NK-92 (cell line): Measurements from ENCODE around the gene ZBTB16.

Experiments used
- DNase-seq: peaks from one replicate; lab custom pipeline; 2025; ENCODE audit not compliant: unreplicated experiment; lab: John Stamatoyannopoulos, UW

ZBTB16 gene

DNA sequence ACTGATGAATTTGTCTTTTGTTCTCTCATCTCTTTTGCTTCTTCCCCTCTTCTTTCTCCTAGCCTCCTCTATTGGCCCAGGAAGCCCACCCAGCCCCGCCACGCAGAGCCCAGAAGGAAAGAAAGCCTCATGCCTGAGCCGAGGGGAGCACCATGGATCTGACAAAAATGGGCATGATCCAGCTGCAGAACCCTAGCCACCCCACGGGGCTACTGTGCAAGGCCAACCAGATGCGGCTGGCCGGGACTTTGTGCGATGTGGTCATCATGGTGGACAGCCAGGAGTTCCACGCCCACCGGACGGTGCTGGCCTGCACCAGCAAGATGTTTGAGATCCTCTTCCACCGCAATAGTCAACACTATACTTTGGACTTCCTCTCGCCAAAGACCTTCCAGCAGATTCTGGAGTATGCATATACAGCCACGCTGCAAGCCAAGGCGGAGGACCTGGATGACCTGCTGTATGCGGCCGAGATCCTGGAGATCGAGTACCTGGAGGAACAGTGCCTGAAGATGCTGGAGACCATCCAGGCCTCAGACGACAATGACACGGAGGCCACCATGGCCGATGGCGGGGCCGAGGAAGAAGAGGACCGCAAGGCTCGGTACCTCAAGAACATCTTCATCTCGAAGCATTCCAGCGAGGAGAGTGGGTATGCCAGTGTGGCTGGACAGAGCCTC, 3.8 kb downstream of the ZBTB16 start:
- DNase-seq = no peak

- no peak for DNase-seq
These were observed 4.3 kb downstream of the ZBTB16 start for GRCh38 chr11:114063829-114064201.

- no peak for DNase-seq
These were observed 4.7 kb downstream of the ZBTB16 start for GRCh38 chr11:114064216-114064615.

- DNase-seq = no peak
These were observed 5.6 kb downstream of the ZBTB16 start for GRCh38 chr11:114065094-114065493.

- DNase-seq = no peak
These were observed 6.6 kb downstream of the ZBTB16 start for GRCh38 chr11:114066046-114066648.

- no peak for DNase-seq
These were observed 8.8 kb downstream of the ZBTB16 start for GRCh38 chr11:114068327-114068726.

DNA sequence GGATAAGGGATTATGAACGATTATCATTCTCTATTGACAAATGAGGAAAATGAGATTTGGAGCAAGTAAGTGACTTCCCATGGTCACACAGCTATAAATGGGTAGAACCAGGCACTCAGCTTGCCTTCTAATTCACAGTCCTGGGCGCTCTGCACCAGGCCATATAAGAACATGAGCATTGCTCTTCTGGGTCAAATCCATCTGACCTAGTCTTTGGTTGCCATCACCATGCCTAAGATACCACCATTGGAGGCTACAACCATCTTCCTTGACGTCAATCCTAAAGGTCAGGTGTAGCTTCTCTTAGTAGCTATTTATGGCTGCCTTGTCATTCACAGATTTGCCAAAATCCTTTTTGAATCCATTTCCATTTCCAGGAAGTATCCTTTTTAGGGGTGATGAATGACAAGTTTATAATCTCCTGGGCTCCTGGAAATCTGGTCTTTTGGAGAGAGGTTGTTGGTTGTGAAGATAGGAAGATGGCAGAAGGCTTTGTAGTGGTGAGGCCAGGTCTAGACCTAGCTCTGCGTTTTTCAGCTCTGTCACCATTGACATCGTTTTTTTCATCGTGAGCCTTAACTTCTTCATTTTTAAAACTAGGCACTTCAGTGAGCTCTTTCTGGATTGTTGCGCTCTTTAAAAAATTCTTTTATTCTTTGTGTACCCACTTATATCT, 11.1 kb downstream of the ZBTB16 start:
- no peak for DNase-seq

GRCh38 chr11:114073007-114073827, 13.7 kb downstream of the ZBTB16 start:
- no peak for DNase-seq

DNA sequence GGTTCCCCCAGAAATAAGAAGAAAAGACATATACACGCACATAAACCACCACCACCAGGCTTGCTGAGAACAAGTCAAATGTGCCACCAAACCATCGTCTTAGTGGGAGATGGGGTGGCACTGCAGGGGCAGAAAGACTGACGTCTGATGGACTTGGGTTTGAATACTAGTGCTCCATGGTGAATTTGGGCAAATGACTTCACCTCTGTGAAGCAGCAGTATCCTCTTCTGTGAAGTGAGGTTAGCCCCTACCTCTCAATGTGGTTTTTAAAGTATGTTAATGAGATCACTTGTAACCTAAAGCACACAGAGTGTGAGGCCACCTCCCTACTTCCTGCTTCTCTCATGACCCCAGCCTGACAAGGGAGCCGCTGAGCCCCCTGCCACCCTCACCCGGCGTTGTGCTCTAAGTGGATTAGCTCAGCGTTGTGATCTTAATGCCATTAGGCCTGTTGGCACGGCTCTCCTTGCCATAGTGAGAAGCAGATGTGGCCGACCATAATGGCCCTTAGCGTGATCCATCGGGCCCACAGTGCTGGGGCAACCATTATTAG, 14.4 kb downstream of the ZBTB16 start:
- DNase-seq = no peak

GRCh38 chr11:114074546-114075343, 15.2 kb downstream of the ZBTB16 start:
- no peak for DNase-seq

DNA sequence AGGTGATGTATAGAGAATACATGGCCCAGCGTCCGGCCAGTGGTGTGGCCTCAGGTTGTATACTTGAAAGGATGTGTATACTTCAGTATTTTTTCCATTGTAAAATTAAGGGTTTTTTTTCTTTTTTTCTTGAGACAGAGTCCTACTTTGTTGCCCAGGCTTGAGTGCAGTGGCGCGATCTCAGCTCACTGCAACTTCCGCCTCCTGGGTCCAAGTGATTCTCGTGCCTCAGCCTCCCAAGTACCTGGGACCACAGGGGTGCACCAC, 15.8 kb downstream of the ZBTB16 start:
- DNase-seq = no peak

GRCh38 chr11:114075891-114076441, 16.5 kb downstream of the ZBTB16 start:
- no peak for DNase-seq

- no peak for DNase-seq
These were observed 17.4 kb downstream of the ZBTB16 start for GRCh38 chr11:114076921-114077331.

DNA sequence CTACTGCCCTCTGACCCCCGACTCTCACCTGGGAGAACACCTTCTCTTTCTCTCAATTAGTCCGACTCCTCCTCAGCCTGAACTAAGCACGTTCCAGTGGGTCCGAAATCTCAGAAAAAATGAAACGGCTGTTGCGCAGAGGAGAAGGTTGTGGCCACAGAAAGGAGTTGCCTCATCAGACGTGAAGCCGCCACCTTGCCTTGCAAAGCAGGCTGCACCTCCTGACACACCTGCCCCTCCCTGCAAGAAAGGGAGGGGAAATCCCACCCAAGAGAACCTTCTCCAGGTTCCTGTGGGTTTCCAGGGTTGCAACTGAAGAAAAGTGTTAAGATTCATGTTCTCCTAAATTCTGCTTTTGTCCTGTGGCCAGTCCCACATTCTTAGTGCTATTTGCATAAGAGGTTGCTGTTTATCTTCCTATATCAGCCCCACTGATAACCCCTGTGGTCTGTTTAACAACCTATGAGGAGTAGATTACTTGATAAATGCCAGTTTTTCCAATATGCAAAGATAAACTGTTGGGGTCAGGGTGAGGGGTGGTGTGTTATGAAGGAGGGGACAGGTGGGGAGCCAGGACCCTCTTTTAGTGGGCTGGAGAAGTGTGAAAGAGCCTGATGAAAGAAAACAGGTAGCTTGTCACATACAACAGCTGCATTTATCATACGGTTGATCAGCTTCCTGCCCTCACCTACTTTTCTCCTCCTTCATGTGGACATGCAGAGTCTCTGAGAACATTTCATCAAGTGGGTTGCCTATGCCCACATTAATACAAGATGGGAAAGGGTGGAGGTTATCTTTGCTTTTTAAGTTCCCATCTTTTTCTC, 18.2 kb downstream of the ZBTB16 start:
- no peak for DNase-seq

- DNase-seq = no peak
These were observed 18.9 kb downstream of the ZBTB16 start for GRCh38 chr11:114078423-114078822.

- DNase-seq = no peak
These were observed 20.1 kb downstream of the ZBTB16 start for GRCh38 chr11:114079511-114080065.

DNA sequence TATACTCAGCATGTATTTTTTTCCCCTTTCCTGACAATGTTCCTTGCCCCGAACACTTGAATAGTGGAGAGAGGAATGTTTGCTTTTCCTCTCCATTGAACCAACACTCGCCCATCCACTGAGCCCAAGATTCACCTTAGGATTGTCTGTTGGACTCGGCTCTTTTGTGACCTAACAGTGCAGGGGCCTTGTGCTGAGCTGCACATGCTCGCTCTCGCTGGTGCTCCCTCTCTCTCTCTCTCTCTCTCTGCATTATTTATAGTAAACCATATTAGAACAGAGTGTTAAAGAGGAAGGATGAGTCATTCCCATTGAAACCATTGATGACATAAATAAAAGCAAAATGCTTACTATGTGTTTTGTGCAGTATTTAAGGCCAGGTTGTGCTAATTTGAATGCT, 20.7 kb downstream of the ZBTB16 start:
- DNase-seq = no peak

GRCh38 chr11:114080769-114081168, 21.3 kb downstream of the ZBTB16 start:
- no peak for DNase-seq
